ENCODE data around the gene PLXDC1.

DNA sequence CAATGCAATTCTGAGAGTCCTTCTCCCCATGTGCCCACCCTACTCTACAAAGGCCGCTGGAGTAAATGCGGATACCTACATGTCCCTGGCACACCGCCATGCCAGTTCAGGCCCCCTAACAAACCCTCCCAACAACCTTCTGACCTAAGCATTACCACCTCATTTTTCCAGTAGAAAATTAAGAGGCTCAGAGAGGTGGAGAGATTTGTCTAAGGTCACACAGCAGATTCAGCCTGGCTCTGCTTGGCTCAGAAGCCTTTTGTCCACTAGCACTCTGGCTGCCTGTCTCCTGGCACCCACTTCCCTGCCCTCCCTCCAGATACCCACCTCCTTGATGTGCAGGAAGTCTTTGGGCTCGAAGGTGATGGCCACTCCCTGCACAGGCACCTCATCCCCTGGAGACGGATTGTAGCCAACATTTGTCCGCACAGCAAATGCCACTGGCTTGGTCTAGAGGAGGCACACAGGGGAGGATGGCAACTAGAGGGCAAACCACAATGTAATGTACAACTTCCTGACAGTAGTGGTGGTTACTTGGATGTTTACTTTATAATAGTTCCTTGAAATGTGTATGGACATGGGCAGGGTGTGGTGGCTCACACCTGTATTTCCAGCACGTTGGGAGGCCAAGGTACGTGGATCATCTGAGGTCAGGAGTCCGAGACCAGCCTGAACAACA lies 35.9 kb upstream of the PLXDC1 start:
- TF ChIP-seq, protein P1, sequence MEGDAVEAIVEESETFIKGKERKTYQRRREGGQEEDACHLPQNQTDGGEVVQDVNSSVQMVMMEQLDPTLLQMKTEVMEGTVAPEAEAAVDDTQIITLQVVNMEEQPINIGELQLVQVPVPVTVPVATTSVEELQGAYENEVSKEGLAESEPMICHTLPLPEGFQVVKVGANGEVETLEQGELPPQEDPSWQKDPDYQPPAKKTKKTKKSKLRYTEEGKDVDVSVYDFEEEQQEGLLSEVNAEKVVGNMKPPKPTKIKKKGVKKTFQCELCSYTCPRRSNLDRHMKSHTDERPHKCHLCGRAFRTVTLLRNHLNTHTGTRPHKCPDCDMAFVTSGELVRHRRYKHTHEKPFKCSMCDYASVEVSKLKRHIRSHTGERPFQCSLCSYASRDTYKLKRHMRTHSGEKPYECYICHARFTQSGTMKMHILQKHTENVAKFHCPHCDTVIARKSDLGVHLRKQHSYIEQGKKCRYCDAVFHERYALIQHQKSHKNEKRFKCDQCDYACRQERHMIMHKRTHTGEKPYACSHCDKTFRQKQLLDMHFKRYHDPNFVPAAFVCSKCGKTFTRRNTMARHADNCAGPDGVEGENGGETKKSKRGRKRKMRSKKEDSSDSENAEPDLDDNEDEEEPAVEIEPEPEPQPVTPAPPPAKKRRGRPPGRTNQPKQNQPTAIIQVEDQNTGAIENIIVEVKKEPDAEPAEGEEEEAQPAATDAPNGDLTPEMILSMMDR (IDR thresholded peaks at IDR 0.05), result no peak
- TF ChIP-seq POLR2A (IDR thresholded peaks at IDR 0.05), result no peak

All from adrenal gland (tissue), 5 donors.